Keratinocyte (primary cell): ENCODE data around the gene UPF3A. TPM values are rescaled to one million over a fixed set of nuclear protein-coding genes. Genes with fewer than 3 reads are reported as not detected.
A peak's percentile ranks its signal among the peaks of the same experiment; 100 is the strongest.

Source experiments
- DNase-seq: peaks from one replicate; pipeline ENCODE4 v3.0.0-alpha.2; 2011; ENCODE audit warnings: low read depth, missing footprints, low spot score
- FAIRE-seq: peaks from 2 replicates; lab custom pipeline; 2011; peaks lifted over from hg19 to GRCh38; lab: Jason Lieb, UNC
- H2AFZ ChIP-seq: 2 replicates; pipeline ENCODE4 v1.6.0; 2012; ENCODE audit warnings: low read length, control low read depth, inconsistent platforms; ENCODE audit not compliant: control insufficient read depth
- H3K27ac ChIP-seq: 2 replicates; pipeline ENCODE4 v1.5.1; 2011; ENCODE audit warnings: low read length; ENCODE audit not compliant: control insufficient read depth, insufficient read depth
- H3K27me3 ChIP-seq: 3 replicates; pipeline ENCODE4 v1.6.0; 2011; ENCODE audit warnings: low read length; ENCODE audit not compliant: control insufficient read depth, insufficient read depth; ENCODE audit errors: extremely low read depth
- H3K36me3 ChIP-seq, 2 experiments: 2 replicates in 1 of 2; 3 replicates in 1 of 2; pipeline ENCODE4 v1.5.1; 2011; ENCODE audit warnings: low read length in 2 of 2, mild to moderate bottlenecking in 1 of 2; ENCODE audit not compliant: control insufficient read depth in 2 of 2, insufficient read depth in 2 of 2; ENCODE audit errors: extremely low read depth in 1 of 2
- H3K4me1 ChIP-seq: 3 replicates; pipeline ENCODE4 v1.5.1; 2011; ENCODE audit warnings: low read length; ENCODE audit not compliant: control insufficient read depth, insufficient read depth; ENCODE audit errors: extremely low read depth
- H3K4me2 ChIP-seq: 3 replicates; pipeline ENCODE4 v1.6.0; 2011; ENCODE audit warnings: low read depth, low read length; ENCODE audit not compliant: control insufficient read depth, insufficient read depth; ENCODE audit errors: extremely low read depth
- H3K4me3 ChIP-seq, 3 experiments: fragments of 200-600 bp in 1 of 3; sonication (generic) in 1 of 3; 2 replicates in 2 of 3; 3 replicates in 1 of 3; pipeline ENCODE4 v1.5.1; 2011 to 2016; ENCODE audit warnings: low read length in 3 of 3, mild to moderate bottlenecking in 3 of 3, control low read depth in 2 of 3, inconsistent platforms in 1 of 3, low read depth in 1 of 3, mixed read lengths in 1 of 3, mixed run types in 1 of 3, moderate library complexity in 1 of 3; ENCODE audit not compliant: control insufficient read depth in 2 of 3, insufficient read depth in 2 of 3; ENCODE audit errors: extremely low read depth in 1 of 3
- H3K79me2 ChIP-seq: 2 replicates; pipeline ENCODE4 v1.6.0; 2012; ENCODE audit warnings: low read length; ENCODE audit not compliant: control insufficient read depth, insufficient read depth
- H3K9ac ChIP-seq: 3 replicates; pipeline ENCODE4 v1.6.0; 2011; ENCODE audit warnings: low read length; ENCODE audit not compliant: control insufficient read depth, insufficient read depth; ENCODE audit errors: extremely low read depth
- H3K9me1 ChIP-seq: 3 replicates; pipeline ENCODE4 v1.6.0; 2011; ENCODE audit warnings: low read length; ENCODE audit not compliant: control insufficient read depth, insufficient read depth; ENCODE audit errors: extremely low read depth
- H3K9me3 ChIP-seq: 2 replicates; pipeline ENCODE4 v1.5.1; 2012; ENCODE audit warnings: low read depth, low read length; ENCODE audit not compliant: control insufficient read depth
- H4K20me1 ChIP-seq: 3 replicates; pipeline ENCODE4 v1.6.0; 2011; ENCODE audit warnings: low read length; ENCODE audit not compliant: control insufficient read depth, insufficient read depth; ENCODE audit errors: extremely low read depth
- EZH2 ChIP-seq: IDR thresholded peaks from one replicate; pipeline ENCODE4 v1.6.1; 2012; ENCODE audit warnings: inconsistent platforms, mild to moderate bottlenecking, low read length, moderate library complexity
- dilution Hi-C: fragments of 300-500 bp; cut with MboI; formaldehyde crosslinking; loops from one replicate; pipeline ENCODE4 v1.7.0; 2020; ENCODE audit warnings: low sequenced_read_pairs; ENCODE audit not compliant: extremely low pct_ligation_motif_present
- polyA plus RNA-seq, 5 experiments: library from polyadenylated mRNA; depleted of rRNA in 3 of 5; stranded (reverse) in 3 of 5; stranded (forward) in 1 of 5; unstranded in 1 of 5; fragments of >200 nt; gene quantifications; 1 replicate in 1 of 5; 2 replicates in 3 of 5; 3 replicates in 1 of 5; pipeline versions ENCODE4 v1.2.1 to v1.2.3, GENCODE V29; 2011 to 2012; ENCODE audit warnings: missing spikeins in 2 of 5, low read depth in 1 of 5, low replicate concordance in 1 of 5
- TF ChIP-seq, protein P1 (sequence below), 3 experiments: IDR thresholded peaks in 1 of 3; conservative IDR thresholded peaks in 1 of 3; optimal IDR thresholded peaks in 1 of 3; 2 replicates in 2 of 3; 3 replicates in 1 of 3; pipeline versions ENCODE3 to v1.5.1; 2011; ENCODE audit warnings: low read length in 3 of 3, mild to moderate bottlenecking in 3 of 3, moderate library complexity in 2 of 3, control low read depth in 1 of 3, inconsistent platforms in 1 of 3; ENCODE audit not compliant: insufficient read depth in 2 of 3; ENCODE audit errors: extremely low read depth in 1 of 3

UPF3A gene
- polyA plus RNA-seq, 1 donor (not counting 4 experiments of a cell fraction or from before 2014, with no cell fraction given), result 60.8 TPM

DNA sequence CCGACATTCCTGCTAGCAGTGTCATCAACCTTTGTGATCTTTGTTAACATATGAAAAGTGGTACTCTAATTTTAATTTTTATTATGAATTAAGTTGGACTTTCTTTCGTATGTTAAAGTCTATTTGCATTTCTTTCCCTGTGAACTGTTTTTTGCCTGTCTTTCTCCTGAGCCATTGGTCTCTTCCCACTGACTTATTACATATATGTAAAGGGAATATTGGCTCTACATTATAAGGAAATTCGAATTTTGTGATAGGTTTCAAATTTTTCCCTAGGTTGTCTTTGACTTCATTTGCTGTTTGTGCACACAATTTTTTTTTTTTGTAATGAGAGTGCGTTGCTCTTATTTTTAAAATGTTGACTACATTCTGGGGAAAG lies 47.1 kb upstream of the UPF3A start:
- peaks cover 5% of the 10 kb centered on the region for H3K4me1 ChIP-seq
- H3K9me3 ChIP-seq, result no peaks in the 10 kb centered on the region
- peaks cover 6 to 11% of the 10 kb centered on the region in 2 experiments for H3K36me3 ChIP-seq
- peak overlapping the region; percentile 84 for H3K4me2 ChIP-seq
- H3K79me2 ChIP-seq, result peaks cover 21% of the 10 kb centered on the region
- dilution Hi-C loops, result no loop called here
- TF ChIP-seq EZH2, result no peak
- TF ChIP-seq, protein P1, sequence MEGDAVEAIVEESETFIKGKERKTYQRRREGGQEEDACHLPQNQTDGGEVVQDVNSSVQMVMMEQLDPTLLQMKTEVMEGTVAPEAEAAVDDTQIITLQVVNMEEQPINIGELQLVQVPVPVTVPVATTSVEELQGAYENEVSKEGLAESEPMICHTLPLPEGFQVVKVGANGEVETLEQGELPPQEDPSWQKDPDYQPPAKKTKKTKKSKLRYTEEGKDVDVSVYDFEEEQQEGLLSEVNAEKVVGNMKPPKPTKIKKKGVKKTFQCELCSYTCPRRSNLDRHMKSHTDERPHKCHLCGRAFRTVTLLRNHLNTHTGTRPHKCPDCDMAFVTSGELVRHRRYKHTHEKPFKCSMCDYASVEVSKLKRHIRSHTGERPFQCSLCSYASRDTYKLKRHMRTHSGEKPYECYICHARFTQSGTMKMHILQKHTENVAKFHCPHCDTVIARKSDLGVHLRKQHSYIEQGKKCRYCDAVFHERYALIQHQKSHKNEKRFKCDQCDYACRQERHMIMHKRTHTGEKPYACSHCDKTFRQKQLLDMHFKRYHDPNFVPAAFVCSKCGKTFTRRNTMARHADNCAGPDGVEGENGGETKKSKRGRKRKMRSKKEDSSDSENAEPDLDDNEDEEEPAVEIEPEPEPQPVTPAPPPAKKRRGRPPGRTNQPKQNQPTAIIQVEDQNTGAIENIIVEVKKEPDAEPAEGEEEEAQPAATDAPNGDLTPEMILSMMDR (optimal IDR thresholded peaks at IDR 0.05 in 1 of 3, IDR thresholded peaks at IDR 0.05 in 1 of 3, conservative IDR thresholded peaks at IDR 0.05 in 1 of 3; ENCODE audit: extremely low read depth in 1 of 3, insufficient read depth in 2 of 3, low read length in 3 of 3), result no peak
- no peaks in the 10 kb centered on the region for H3K9me1 ChIP-seq
- peak overlapping the region in 2 of 3 experiments; percentile 86 to 94 for H3K4me3 ChIP-seq
- no peaks in the 10 kb centered on the region for H4K20me1 ChIP-seq
- peak overlapping the region; percentile 84 for H2AFZ ChIP-seq
- H3K9ac ChIP-seq, result peak overlapping the region; percentile 52
- DNase-seq, result no peak
- FAIRE-seq, result no peak
- H3K27me3 ChIP-seq, result peaks cover 5% of the 10 kb centered on the region
- H3K27ac ChIP-seq, result peak overlapping the region; percentile 47

DNA sequence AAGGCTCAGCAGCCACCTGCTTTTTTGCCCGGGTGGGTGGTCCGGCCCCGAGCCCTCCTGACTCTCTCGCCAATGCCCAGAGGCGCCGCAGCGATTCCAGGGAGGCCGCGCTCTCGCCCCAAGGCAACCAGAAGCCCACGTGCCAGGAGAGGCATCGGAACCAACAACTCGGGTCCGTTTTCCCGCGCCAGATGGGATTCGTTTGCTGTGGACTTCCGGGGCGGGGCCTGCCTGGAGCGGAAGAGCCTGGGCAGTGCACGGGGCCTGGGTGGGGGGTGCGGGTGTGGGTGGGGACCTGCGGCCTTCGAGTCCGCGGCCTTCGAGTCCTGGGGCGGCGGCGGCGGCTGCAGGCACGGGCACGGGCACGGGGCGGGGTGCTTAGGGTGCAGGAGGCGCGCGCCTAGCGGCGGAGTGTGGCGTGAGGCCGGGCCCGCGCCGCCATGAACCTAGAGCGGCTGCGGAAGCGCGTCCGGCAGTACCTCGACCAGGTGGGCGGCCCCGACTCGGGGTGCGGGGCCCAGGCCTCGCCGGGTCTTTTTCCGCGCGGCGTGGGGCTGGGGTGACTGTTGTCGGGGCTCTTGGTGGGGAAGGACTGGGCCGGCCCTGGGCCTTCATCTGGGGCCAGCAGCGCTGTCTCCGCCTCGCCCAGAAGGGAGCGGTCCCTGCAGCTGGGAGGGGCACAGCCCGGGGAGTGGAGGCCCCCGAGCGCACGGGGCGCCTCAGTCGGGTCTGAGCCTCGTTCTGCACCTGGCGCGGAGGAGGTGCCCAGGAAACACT lies 46.6 kb upstream of the UPF3A start, which contains the start of gene CDC16:
Gene CDC16 (plus strand): TSS at position 253 of the 777 bp plus-strand sequence. CDS start 188 bp downstream, at position 441.
- FAIRE-seq (no peak), DNase-seq (peak; percentile 40)
- Histone ChIP-seq H3K9me1 (no peaks in the 10 kb centered on the region), H3K36me3 (peaks cover 10 to 11% of the 10 kb centered on the region in 2 experiments), H3K4me2 (peak within 1 kb of the TSS; percentile 99), H3K9me3 (no peaks in the 10 kb centered on the region), H3K27ac (peak within 1 kb of the TSS; percentile 76), H3K79me2 (peaks cover 21% of the 10 kb centered on the region), H4K20me1 (no peaks in the 10 kb centered on the region), H3K27me3 (peaks cover 3% of the 10 kb centered on the region), H2AFZ (peak within 1 kb of the TSS; percentile 84), H3K9ac (peak within 1 kb of the TSS; percentile 88), H3K4me1 (peaks cover 5% of the 10 kb centered on the region), H3K4me3 (peak within 1 kb of the TSS; percentile 79 to 94 (median 86))
- dilution Hi-C loops, result no loop called here
- TF ChIP-seq EZH2, result no peak
- TF ChIP-seq, protein P1 (optimal IDR thresholded peaks at IDR 0.05 in 1 of 3, IDR thresholded peaks at IDR 0.05 in 1 of 3, conservative IDR thresholded peaks at IDR 0.05 in 1 of 3; ENCODE audit: extremely low read depth in 1 of 3, insufficient read depth in 2 of 3, low read length in 3 of 3), result peak in 2 of 3 experiments; percentile 3 to 20
